Spinal cord (tissue), 10 donors: ENCODE measurements around the gene FLAD1. TPM values are rescaled to one million over a fixed set of nuclear protein-coding genes. Genes with fewer than 3 reads are reported as not detected.

Experiments used
- DNase-seq, 6 donors: peaks; one replicate each; pipeline versions ENCODE4 v3.0.0 to v3.0.0-alpha.2; 2013 to 2015; ENCODE audit warnings: low spot score in 6 of 6, low read depth in 4 of 6
- H3K27ac ChIP-seq: one replicate; pipeline ENCODE4 v1.5.1; 2013; ENCODE audit warnings: low read depth, low read length, control low read depth
- H3K27me3 ChIP-seq: one replicate; pipeline ENCODE4 v1.6.1; 2013; ENCODE audit warnings: low read length; ENCODE audit not compliant: control insufficient read depth, insufficient read depth
- H3K36me3 ChIP-seq: one replicate; pipeline ENCODE4 v1.6.1; 2013; ENCODE audit warnings: low read length; ENCODE audit not compliant: control insufficient read depth, insufficient read depth
- H3K4me1 ChIP-seq: one replicate; pipeline ENCODE4 v1.6.1; 2013; ENCODE audit warnings: low read length; ENCODE audit not compliant: control insufficient read depth, insufficient read depth
- H3K4me3 ChIP-seq: one replicate; pipeline ENCODE4 v1.5.1; 2013; ENCODE audit warnings: low read depth, low read length, control low read depth
- H3K9me3 ChIP-seq: one replicate; pipeline ENCODE4 v1.6.1; 2013; ENCODE audit warnings: low read length; ENCODE audit not compliant: control insufficient read depth, insufficient read depth
- whole genome bisulfite sequencing: methylation state at CpG from one replicate; pipeline ENCODE4 v1.1.5; 2013; ENCODE audit warnings: missing lambda C conversion rate; ENCODE audit not compliant: insufficient coverage; 5-methylcytosine and 5-hydroxymethylcytosine counted together
- polyA plus RNA-seq, 2 donors: library from polyadenylated mRNA; unstranded; fragments of 120-200 nt; gene quantifications; one replicate each; pipeline ENCODE4 v1.2.1, GENCODE V29; 2013; ENCODE audit not compliant: insufficient read length in 2 of 2
- total RNA-seq, 2 donors: library from RNA; depleted of rRNA in 1 of 2; stranded (reverse); fragments of 120-200 nt in 1 of 2; fragments of >200 nt in 1 of 2; gene quantifications; one replicate each; pipeline versions ENCODE4 v1.2.3 to v1.2.4, GENCODE V29; 2013 to 2014
- donor health status: healthy.

Gene FLAD1
- total and polyA plus RNA-seq, 4 donors, result 14.6 to 36.9 (median 32.7) TPM

GRCh38 chr1:154952664-154953063 lies 30.5 kb upstream of the FLAD1 start:
- no peak for DNase-seq
- Histone ChIP-seq H3K9me3 (no peaks in the 10 kb centered on the region), H3K4me3 (no peak overlapping the region), H3K4me1 (peaks cover 52% of the 10 kb centered on the region), H3K27me3 (no peaks in the 10 kb centered on the region), H3K36me3 (peaks cover 33% of the 10 kb centered on the region), H3K27ac (no peak overlapping the region)
- 87% methylated on average over 6 of the region's 6 CpGs for whole genome bisulfite sequencing

- no peaks in the 10 kb centered on the region for H3K27me3 ChIP-seq
- DNase-seq, result no peak
- no peak overlapping the region for H3K27ac ChIP-seq
- WGBS, result 71% methylated on average over 2 of the region's 2 CpGs
- H3K4me1 ChIP-seq, result peaks cover 59% of the 10 kb centered on the region
- H3K4me3 ChIP-seq, result no peak overlapping the region
- H3K9me3 ChIP-seq, result no peaks in the 10 kb centered on the region
- H3K36me3 ChIP-seq, result peaks cover 32% of the 10 kb centered on the region
These were observed 29.5 kb upstream of the FLAD1 start for GRCh38 chr1:154953611-154954038.

- H3K27me3 ChIP-seq, result no peaks in the 10 kb centered on the region
- peaks cover 41% of the 10 kb centered on the region for H3K36me3 ChIP-seq
- no peak overlapping the region for H3K4me3 ChIP-seq
- no peaks in the 10 kb centered on the region for H3K9me3 ChIP-seq
- DNase-seq, result no peak
- H3K27ac ChIP-seq, result peak overlapping the region; percentile 76
- H3K4me1 ChIP-seq, result peaks cover 68% of the 10 kb centered on the region
- WGBS, result no CpG with 5 or more reads among the region's 3 CpGs
These were observed 28.6 kb upstream of the FLAD1 start for GRCh38 chr1:154954541-154954940.

GRCh38 chr1:154955039-154955717 lies 28.0 kb upstream of the FLAD1 start:
- 4% methylated on average over 2 of the region's 4 CpGs for WGBS
- Histone ChIP-seq H3K27me3 (no peaks in the 10 kb centered on the region), H3K27ac (peak overlapping the region; percentile 81), H3K36me3 (peaks cover 45% of the 10 kb centered on the region), H3K4me1 (peaks cover 68% of the 10 kb centered on the region), H3K4me3 (peak overlapping the region; percentile 42), H3K9me3 (no peaks in the 10 kb centered on the region)
- peak in 2 of 6 donors; percentile 85 to 87 for DNase-seq

- peak in 5 of 6 donors; percentile 83 to 98 (median 91) for DNase-seq
- peaks cover 71% of the 10 kb centered on the region for H3K4me1 ChIP-seq
- 0% methylated on average over 14 of the region's 18 CpGs for WGBS
These were observed 27.2 kb upstream of the FLAD1 start, which contains the start of gene PBXIP1 for GRCh38 chr1:154955718-154956543. PBXIP1 (minus strand) TSS chr1:154956099; CDS start chr1:154953721, 2,378 bp downstream.

GRCh38 chr1:154956544-154956941 lies 26.6 kb upstream of the FLAD1 start:
- Histone ChIP-seq H3K4me1 (peaks cover 71% of the 10 kb centered on the region), H3K27ac (peak overlapping the region; percentile 81), H3K9me3 (no peaks in the 10 kb centered on the region), H3K36me3 (peaks cover 31% of the 10 kb centered on the region), H3K4me3 (peak overlapping the region; percentile 42), H3K27me3 (no peaks in the 10 kb centered on the region)
- WGBS, result 14% methylated on average over 2 of the region's 6 CpGs
- DNase-seq, result peak in 2 of 6 donors; percentile 66 to 83

More at GRCh38 chr1:154955718-154956543, 27.2 kb upstream of the FLAD1 start, which contains the start of gene PBXIP1:
- Histone ChIP-seq H3K9me3 (no peaks in the 10 kb centered on the region), H3K27ac (peak within 1 kb of the TSS; percentile 81), H3K27me3 (no peaks in the 10 kb centered on the region), H3K36me3 (peaks cover 37% of the 10 kb centered on the region), H3K4me3 (peak within 1 kb of the TSS; percentile 42)

- peaks cover 67% of the 10 kb centered on the region for H3K4me1 ChIP-seq
- no CpG with 5 or more reads among the region's 9 CpGs for WGBS
- no peaks in the 10 kb centered on the region for H3K9me3 ChIP-seq
- peak overlapping the region; percentile 42 for H3K4me3 ChIP-seq
- peak overlapping the region; percentile 81 for H3K27ac ChIP-seq
- no peaks in the 10 kb centered on the region for H3K27me3 ChIP-seq
- DNase-seq, result peak in 2 of 6 donors; percentile 60 to 62
- H3K36me3 ChIP-seq, result peaks cover 25% of the 10 kb centered on the region
These were observed 26.0 kb upstream of the FLAD1 start for GRCh38 chr1:154957091-154957657.

GRCh38 chr1:154958036-154958435 lies 25.1 kb upstream of the FLAD1 start:
- Histone ChIP-seq H3K4me1 (peaks cover 67% of the 10 kb centered on the region), H3K27ac (peak overlapping the region; percentile 81), H3K9me3 (no peaks in the 10 kb centered on the region), H3K27me3 (no peaks in the 10 kb centered on the region), H3K4me3 (no peak overlapping the region), H3K36me3 (peaks cover 23% of the 10 kb centered on the region)
- no peak for DNase-seq
- WGBS, result no CpG with 5 or more reads among the region's 2 CpGs

- Histone ChIP-seq H3K36me3 (peaks cover 28% of the 10 kb centered on the region), H3K4me3 (no peak overlapping the region), H3K9me3 (no peaks in the 10 kb centered on the region), H3K27ac (no peak overlapping the region), H3K4me1 (peaks cover 62% of the 10 kb centered on the region), H3K27me3 (no peaks in the 10 kb centered on the region)
- 94% methylated on average over 13 of the region's 16 CpGs for WGBS
- no peak for DNase-seq
These were observed 24.3 kb upstream of the FLAD1 start for GRCh38 chr1:154958681-154959425.
